C4-2B (cell line): ENCODE measurements around the gene LAPTM5.

Experiments used
- ZFX ChIP-seq: fragments of 450-650 bp; IDR thresholded peaks from 2 replicates; pipeline ENCODE4 v1.6.1; 2017
- TF ChIP-seq, protein P1 (sequence below): fragments of 450-650 bp; conservative IDR thresholded peaks from 2 replicates; pipeline ENCODE4 v1.5.1; 2017; ENCODE audit warnings: mild to moderate bottlenecking

DNA sequence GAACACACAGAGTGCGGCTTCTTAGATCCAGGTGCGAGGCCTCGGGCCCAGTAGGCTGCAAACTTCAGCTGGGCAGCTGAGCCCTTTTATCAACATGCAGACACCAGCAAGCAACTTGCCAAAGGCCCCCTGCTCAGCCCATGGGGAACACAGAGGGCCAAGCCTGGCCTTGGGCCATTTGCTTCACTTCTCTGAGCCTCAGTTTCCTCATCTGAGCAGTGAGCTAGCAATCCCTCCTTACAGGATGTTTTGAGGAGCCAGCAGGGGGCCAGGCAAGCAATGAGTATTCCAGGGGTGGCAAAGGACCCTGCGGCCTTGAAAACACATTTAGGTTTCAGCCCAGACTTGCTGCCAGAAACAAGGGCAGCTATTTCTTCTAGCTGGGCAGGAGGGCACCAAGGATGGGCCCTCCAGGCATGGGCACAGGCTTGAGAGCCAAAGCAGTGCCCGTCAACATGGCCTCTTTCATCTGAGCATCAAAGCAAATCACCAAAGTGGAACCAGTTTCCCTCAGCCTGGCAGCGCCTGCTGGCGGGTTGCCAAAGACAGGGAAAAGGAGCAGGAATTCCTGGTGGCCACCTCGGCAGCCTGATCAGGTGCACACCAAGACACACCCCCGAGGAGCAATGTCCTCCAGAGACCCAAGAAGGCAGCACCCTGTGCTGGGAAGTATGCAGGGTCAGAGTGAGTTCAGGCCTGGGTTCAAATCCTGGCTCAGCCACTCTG is 35.6 kb downstream of the LAPTM5 start:
- TF ChIP-seq, protein P1, sequence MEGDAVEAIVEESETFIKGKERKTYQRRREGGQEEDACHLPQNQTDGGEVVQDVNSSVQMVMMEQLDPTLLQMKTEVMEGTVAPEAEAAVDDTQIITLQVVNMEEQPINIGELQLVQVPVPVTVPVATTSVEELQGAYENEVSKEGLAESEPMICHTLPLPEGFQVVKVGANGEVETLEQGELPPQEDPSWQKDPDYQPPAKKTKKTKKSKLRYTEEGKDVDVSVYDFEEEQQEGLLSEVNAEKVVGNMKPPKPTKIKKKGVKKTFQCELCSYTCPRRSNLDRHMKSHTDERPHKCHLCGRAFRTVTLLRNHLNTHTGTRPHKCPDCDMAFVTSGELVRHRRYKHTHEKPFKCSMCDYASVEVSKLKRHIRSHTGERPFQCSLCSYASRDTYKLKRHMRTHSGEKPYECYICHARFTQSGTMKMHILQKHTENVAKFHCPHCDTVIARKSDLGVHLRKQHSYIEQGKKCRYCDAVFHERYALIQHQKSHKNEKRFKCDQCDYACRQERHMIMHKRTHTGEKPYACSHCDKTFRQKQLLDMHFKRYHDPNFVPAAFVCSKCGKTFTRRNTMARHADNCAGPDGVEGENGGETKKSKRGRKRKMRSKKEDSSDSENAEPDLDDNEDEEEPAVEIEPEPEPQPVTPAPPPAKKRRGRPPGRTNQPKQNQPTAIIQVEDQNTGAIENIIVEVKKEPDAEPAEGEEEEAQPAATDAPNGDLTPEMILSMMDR: no peak
- no peak for TF ChIP-seq ZFX
